Testis (tissue), 3 donors: ENCODE results near the gene GRIK4. TPM values are rescaled to one million over a fixed set of nuclear protein-coding genes. Genes with fewer than 3 reads are reported as not detected.

ENCODE experiments used
- DNase-seq: peaks from one replicate; pipeline ENCODE4 v3.0.0-alpha.2; 2019
- H3K27ac ChIP-seq, 2 donors: fragments of 200-600 bp; sonication (generic); one replicate each; pipeline ENCODE4 v1.5.1; 2019
- H3K27me3 ChIP-seq: fragments of 200-600 bp; sonication (generic); one replicate; pipeline ENCODE4 v1.5.1; 2019
- H3K36me3 ChIP-seq: fragments of 200-600 bp; sonication (generic); one replicate; pipeline ENCODE4 v1.5.1; 2017; ENCODE audit warnings: low read depth; ENCODE audit errors: missing control alignments
- H3K4me1 ChIP-seq: fragments of 200-600 bp; sonication (generic); one replicate; pipeline ENCODE4 v1.5.1; 2019
- H3K4me3 ChIP-seq, 2 donors: fragments of 200-600 bp; sonication (generic); one replicate each; pipeline ENCODE4 v1.5.1; 2017 to 2019
- H3K9me3 ChIP-seq: fragments of 200-600 bp; sonication (generic); one replicate; pipeline ENCODE4 v1.5.1; 2017
- POLR2A ChIP-seq: fragments of 450-650 bp; IDR thresholded peaks from one replicate; pipeline ENCODE4 v1.6.1; 2017; ENCODE audit warnings: antibody characterized with exemption, mild to moderate bottlenecking, moderate library complexity
- WGBS, 2 donors: methylation state at CpG; one replicate each; pipeline ENCODE4 v1.1.5; 2018; 5-methylcytosine and 5-hydroxymethylcytosine counted together
- intact Hi-C: fragments of 100-400 bp; cut with DNase I; formaldehyde crosslinking; loops from one replicate; pipeline ENCODE4 v1.15.1; 2023; ENCODE audit warnings: low total_unique reads
- polyA plus RNA-seq: library from polyadenylated mRNA; stranded (reverse); fragments of 350-450 nt; fragmentation: Illumina TruSeq; extraction: RNeasy Lipid Tissue Mini Kit (QIAGEN cat#74804); gene quantifications from one replicate; pipeline ENCODE4 v1.2.3, GENCODE V29; 2014; ENCODE audit warnings: low read depth, low replicate concordance; ENCODE audit not compliant: insufficient read depth
- total RNA-seq, 2 donors: library from RNA; depleted of rRNA; stranded (reverse); fragments of >200 nt; gene quantifications; one replicate each; pipeline ENCODE4 v1.2.3, GENCODE V29; 2016
- TF ChIP-seq, protein P1 (sequence below), 3 experiments: fragments of 450-650 bp in 2 of 3; fragments of 200-600 bp in 1 of 3; sonication (generic) in 1 of 3; IDR thresholded peaks; one replicate each; pipeline ENCODE4 v1.5.1; 2016 to 2019; ENCODE audit warnings: antibody characterized with exemption in 3 of 3, mild to moderate bottlenecking in 2 of 3, moderate library complexity in 1 of 3

The GRIK4 gene
- total and polyA plus RNA-seq, 3 donors from 2014 or later: 2.6 to 3.0 (median 2.6) TPM

DNA sequence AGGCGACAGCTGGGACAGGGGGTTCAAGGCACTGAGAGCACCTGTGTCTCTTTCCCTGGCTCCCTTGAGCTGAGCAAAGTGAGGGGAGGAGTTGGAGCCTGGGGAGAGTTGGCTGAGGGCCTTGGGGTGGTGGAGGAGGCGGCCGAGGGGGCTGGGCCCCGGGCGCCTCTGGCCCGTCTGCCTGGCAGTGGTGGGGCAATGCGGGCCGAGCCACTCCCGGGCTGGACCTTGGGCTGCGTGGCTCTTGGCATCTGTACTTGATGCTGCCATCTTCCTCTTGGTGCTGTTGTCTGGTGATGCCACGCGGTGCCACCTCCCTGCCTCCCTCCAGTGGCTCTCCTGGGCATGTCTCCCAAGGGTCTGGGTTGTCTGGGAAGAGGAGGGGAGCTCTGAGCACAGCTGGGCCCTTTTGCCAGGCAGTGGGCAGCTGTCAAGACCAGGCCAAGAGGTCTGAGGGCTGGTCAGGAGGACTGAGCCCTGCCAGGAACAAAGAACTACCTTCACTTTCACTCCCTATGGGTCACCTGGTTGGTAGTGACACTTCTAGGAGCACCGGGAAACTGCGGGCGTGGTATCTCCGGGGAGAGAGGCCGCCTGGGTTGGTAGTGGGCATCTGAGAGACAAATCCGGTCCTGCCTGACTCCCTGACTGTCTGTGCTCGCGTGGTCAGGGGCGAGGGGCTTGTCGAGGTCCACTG is 1.3 kb downstream of the GRIK4 start:
- no peaks in the 10 kb centered on the region for H3K36me3 ChIP-seq
- no peaks in the 10 kb centered on the region for H3K9me3 ChIP-seq
- H3K27ac ChIP-seq: no peak overlapping the region
- no peak for DNase-seq
- no peak overlapping the region for H3K4me3 ChIP-seq
- intact Hi-C loops: loop anchor here (5.0 to 10.0 kb wide), 4 partner anchors 172 to 592 kb away; partner anchors contain the start of gene TECTA
- H3K27me3 ChIP-seq: no peaks in the 10 kb centered on the region
- TF ChIP-seq POLR2A: no peak
- TF ChIP-seq, protein P1, sequence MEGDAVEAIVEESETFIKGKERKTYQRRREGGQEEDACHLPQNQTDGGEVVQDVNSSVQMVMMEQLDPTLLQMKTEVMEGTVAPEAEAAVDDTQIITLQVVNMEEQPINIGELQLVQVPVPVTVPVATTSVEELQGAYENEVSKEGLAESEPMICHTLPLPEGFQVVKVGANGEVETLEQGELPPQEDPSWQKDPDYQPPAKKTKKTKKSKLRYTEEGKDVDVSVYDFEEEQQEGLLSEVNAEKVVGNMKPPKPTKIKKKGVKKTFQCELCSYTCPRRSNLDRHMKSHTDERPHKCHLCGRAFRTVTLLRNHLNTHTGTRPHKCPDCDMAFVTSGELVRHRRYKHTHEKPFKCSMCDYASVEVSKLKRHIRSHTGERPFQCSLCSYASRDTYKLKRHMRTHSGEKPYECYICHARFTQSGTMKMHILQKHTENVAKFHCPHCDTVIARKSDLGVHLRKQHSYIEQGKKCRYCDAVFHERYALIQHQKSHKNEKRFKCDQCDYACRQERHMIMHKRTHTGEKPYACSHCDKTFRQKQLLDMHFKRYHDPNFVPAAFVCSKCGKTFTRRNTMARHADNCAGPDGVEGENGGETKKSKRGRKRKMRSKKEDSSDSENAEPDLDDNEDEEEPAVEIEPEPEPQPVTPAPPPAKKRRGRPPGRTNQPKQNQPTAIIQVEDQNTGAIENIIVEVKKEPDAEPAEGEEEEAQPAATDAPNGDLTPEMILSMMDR (IDR thresholded peaks at IDR 0.05): no peak
- H3K4me1 ChIP-seq: no peaks in the 10 kb centered on the region
- 60 to 74% methylated on average over 1 to 22 of the region's 22 CpGs for WGBS, 2 donors

DNA sequence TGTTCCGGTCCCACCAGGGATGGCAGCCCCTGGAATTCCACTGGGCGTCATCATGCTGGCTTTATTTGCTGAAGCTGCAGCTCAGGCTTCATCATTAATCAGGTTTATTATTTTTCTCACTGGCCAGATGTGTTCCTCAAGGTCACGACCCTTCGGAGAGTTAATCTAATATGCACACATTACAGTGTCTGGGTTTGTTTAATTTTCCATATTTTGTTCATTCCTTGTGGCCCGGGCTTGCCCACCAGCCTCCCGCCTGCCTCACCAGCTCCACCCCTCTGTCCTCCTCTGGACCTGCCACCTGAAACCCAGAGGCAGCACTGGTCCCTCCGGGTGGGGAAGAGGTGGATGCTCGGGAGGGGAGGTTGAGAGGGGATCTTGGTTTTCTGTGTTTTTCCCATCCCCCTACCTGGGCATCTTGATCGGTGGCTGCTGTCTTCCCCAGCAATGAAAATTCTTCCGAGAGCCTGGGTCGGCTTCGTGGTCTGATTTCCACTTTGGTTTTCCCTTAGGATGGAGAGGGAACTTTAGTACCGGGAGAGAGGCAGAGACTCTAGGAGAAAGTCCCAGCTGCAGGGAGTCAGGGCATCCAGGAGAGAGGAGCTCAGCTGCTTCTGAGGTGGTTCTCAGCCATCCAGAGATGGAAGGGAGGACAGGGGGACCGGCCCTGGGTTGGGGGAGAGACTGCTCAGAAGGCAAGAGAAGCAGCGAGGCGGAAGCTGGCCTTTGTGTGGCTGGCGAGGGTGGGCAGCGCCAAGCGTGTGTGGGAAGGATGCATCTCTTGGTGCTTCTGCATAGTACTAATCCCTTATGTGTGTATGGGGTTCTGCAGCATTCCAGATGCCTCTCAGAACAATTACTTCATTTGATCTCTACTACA is 2.1 kb downstream of the GRIK4 start:
- Histone ChIP-seq H3K36me3 (no peaks in the 10 kb centered on the region), H3K4me3 (no peak overlapping the region), H3K9me3 (no peaks in the 10 kb centered on the region), H3K27ac (no peak overlapping the region), H3K27me3 (no peaks in the 10 kb centered on the region), H3K4me1 (no peaks in the 10 kb centered on the region)
- intact Hi-C loops: loop anchor here (5.0 to 10.0 kb wide), 4 partner anchors 171 to 591 kb away; partner anchors contain the start of gene TECTA
- no peak for DNase-seq
- 69% methylated on average over 18 to 19 of the region's 19 CpGs for WGBS, 2 donors
- TF ChIP-seq, protein P1 (IDR thresholded peaks at IDR 0.05): no peak
- no peak for TF ChIP-seq POLR2A

DNA sequence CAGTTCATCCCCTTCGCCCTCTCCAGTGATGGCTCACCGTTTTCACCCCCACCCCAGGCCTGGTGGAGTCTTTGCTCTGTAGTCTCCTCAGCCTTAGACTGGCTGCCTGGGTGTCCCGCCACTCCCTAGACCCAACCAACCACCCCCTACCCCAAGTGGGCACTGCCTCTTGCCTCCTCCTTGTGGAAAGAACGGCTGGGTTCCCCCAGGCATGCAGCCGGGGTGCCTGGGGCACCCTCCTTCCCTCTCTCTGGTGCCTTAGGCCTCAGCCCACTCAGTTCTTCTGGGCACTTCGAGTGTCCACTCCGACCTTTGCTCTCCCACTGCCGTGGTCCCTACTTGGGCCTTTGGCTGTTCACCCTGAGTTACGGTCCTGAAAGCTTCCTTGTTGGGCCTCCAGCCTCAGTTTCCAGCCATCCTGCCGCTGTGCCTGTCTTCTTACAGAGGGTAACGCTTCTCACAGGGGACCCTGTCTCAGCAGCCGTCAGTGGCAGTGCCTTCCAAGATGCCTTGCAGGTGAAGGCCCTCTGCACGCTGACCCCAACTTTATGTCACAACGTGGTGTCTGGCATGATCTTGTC is 3.1 kb downstream of the GRIK4 start:
- no peak overlapping the region for H3K27ac ChIP-seq
- H3K27me3 ChIP-seq: no peaks in the 10 kb centered on the region
- H3K9me3 ChIP-seq: no peaks in the 10 kb centered on the region
- H3K36me3 ChIP-seq: no peaks in the 10 kb centered on the region
- H3K4me1 ChIP-seq: no peaks in the 10 kb centered on the region
- 89 to 91% methylated on average over 14 of the region's 14 CpGs for WGBS, 2 donors
- no peak for DNase-seq
- no peak overlapping the region for H3K4me3 ChIP-seq
- intact Hi-C loops: loop anchor here (5.0 to 10.0 kb wide), 4 partner anchors 170 to 590 kb away; partner anchors contain the start of gene TECTA
- TF ChIP-seq POLR2A: no peak
- TF ChIP-seq, protein P1 (IDR thresholded peaks at IDR 0.05): no peak

DNA sequence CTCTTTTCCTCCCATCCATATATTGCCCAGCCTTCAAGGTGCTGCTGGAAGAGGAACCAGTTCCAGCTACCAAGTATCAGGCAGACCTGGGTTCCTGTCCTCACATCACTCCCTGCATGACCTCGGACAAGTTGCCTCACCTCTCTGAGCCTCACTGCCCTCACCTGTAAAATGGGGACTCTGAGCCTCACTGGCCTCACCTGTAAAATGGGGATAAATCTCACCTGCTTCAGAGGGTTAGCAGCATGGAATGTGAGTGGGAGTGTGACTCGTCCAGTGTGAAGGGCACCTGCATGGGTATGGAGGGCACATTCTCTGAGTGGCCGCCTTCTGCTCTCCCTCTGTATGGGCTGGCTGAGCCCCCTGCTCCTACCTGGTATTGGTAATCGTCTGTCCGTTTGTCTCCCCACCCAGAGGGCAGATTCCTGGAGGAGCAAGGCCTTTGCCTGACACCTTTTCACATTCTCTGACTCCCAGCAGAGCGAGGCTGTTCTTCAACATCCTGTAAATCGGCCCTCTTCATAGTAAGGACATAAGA is 3.7 kb downstream of the GRIK4 start:
- TF ChIP-seq POLR2A: no peak
- TF ChIP-seq, protein P1 (IDR thresholded peaks at IDR 0.05): no peak
- Histone ChIP-seq H3K27ac (no peak overlapping the region), H3K9me3 (no peaks in the 10 kb centered on the region), H3K4me3 (no peak overlapping the region), H3K36me3 (no peaks in the 10 kb centered on the region), H3K4me1 (no peaks in the 10 kb centered on the region), H3K27me3 (no peaks in the 10 kb centered on the region)
- intact Hi-C loops: loop anchor here (10.0 kb wide), 3 partner anchors 170 to 590 kb away; partner anchors contain the start of gene TECTA
- 91 to 96% methylated on average over 7 of the region's 7 CpGs for WGBS, 2 donors
- no peak for DNase-seq
